Liver (tissue), 9 donors: ENCODE measurements around the gene PAIP1. TPM values are rescaled to one million over a fixed set of nuclear protein-coding genes. Genes with fewer than 3 reads are reported as not detected.

Experiments used
- DNase-seq: peaks from one replicate; pipeline ENCODE4 v3.0.0-alpha.2; 2017; ENCODE audit warnings: low spot score
- H3K27ac ChIP-seq, 2 donors: one replicate each; pipeline ENCODE4 v1.7.0; 2013; ENCODE audit warnings: inconsistent platforms in 2 of 2, low read length in 2 of 2, control low read depth in 1 of 2, low read depth in 1 of 2, mild to moderate bottlenecking in 1 of 2
- H3K27me3 ChIP-seq, 4 donors: one replicate each; pipeline versions ENCODE4 v1.6.1 to v1.7.0; 2013; ENCODE audit warnings: low read length in 3 of 4, inconsistent platforms in 1 of 4, mild to moderate bottlenecking in 1 of 4, moderate library complexity in 1 of 4; ENCODE audit not compliant: control insufficient read depth in 4 of 4, insufficient read depth in 4 of 4
- H3K36me3 ChIP-seq, 4 donors: one replicate each; pipeline versions ENCODE4 v1.6.1 to v1.7.0; 2013; ENCODE audit warnings: low read length in 3 of 4, mild to moderate bottlenecking in 3 of 4, low read depth in 1 of 4, moderate library complexity in 1 of 4; ENCODE audit not compliant: control insufficient read depth in 4 of 4, insufficient read depth in 3 of 4
- H3K4me1 ChIP-seq, 4 donors: one replicate each; pipeline versions ENCODE4 v1.6.1 to v1.7.0; 2013; ENCODE audit warnings: low read length in 3 of 4, mild to moderate bottlenecking in 3 of 4, moderate library complexity in 1 of 4; ENCODE audit not compliant: control insufficient read depth in 4 of 4, insufficient read depth in 4 of 4
- H3K4me3 ChIP-seq, 3 donors: one replicate each; pipeline versions ENCODE4 v1.6.1 to v1.7.0; 2013; ENCODE audit warnings: low read length in 3 of 3, control low read depth in 1 of 3, low read depth in 1 of 3, mild to moderate bottlenecking in 1 of 3
- H3K9ac ChIP-seq, 2 donors: one replicate each; pipeline ENCODE4 v1.7.0; 2013; ENCODE audit warnings: low read length in 2 of 2, mild to moderate bottlenecking in 2 of 2, moderate library complexity in 2 of 2, control low read depth in 1 of 2, low read depth in 1 of 2
- H3K9me3 ChIP-seq, 4 donors: one replicate each; pipeline versions ENCODE4 v1.6.1 to v1.7.0; 2013; ENCODE audit warnings: low read length in 3 of 4; ENCODE audit not compliant: control insufficient read depth in 4 of 4
- EGR1 ChIP-seq, 2 donors: IDR thresholded peaks; 2 replicates each; pipeline ENCODE4 v1.6.1; 2016 to 2018; ENCODE audit warnings: antibody characterized with exemption in 2 of 2, low read depth in 2 of 2
- FOXA2 ChIP-seq: IDR thresholded peaks from 2 replicates; pipeline ENCODE4 v1.6.1; 2016; ENCODE audit warnings: antibody characterized with exemption
- GABPA ChIP-seq, 2 donors: IDR thresholded peaks in 1 of 2; conservative IDR thresholded peaks in 1 of 2; 2 replicates each; pipeline ENCODE4 v1.6.1; 2016; ENCODE audit warnings: antibody characterized with exemption in 2 of 2, mild to moderate bottlenecking in 1 of 2, moderate library complexity in 1 of 2
- HNF4A ChIP-seq, 2 donors: conservative IDR thresholded peaks; 2 replicates each; pipeline ENCODE4 v1.6.1; 2016; ENCODE audit warnings: antibody characterized with exemption in 2 of 2, mild to moderate bottlenecking in 2 of 2
- HNF4G ChIP-seq: IDR thresholded peaks from 2 replicates; pipeline ENCODE4 v1.6.1; 2016; ENCODE audit warnings: antibody characterized with exemption
- NR2F2 ChIP-seq: IDR thresholded peaks from 2 replicates; pipeline ENCODE4 v1.6.1; 2016; ENCODE audit warnings: antibody characterized with exemption
- RAD21 ChIP-seq, 2 donors: IDR thresholded peaks; 2 replicates each; pipeline ENCODE4 v1.6.1; 2016; ENCODE audit warnings: antibody characterized with exemption in 2 of 2, mild to moderate bottlenecking in 2 of 2
- RXRA ChIP-seq, 2 donors: IDR thresholded peaks; 2 replicates each; pipeline ENCODE4 v1.6.1; 2017 to 2018; ENCODE audit warnings: antibody characterized with exemption in 2 of 2, mild to moderate bottlenecking in 1 of 2
- YY1 ChIP-seq: IDR thresholded peaks from 2 replicates; pipeline ENCODE4 v1.6.1; 2016; ENCODE audit warnings: antibody characterized with exemption, mild to moderate bottlenecking
- WGBS: extraction: QIAGEN DNeasy Blood & Tissue Kit; methylation state at CpG from one replicate; pipeline ENCODE4 v1.1.7; 2013; 5-methylcytosine and 5-hydroxymethylcytosine counted together
- polyA plus RNA-seq, 2 donors: library from polyadenylated mRNA; stranded (reverse) in 1 of 2; unstranded in 1 of 2; fragments of 200-250 nt in 1 of 2; fragments of >200 nt in 1 of 2; fragmentation: Nextera tagmentation in 1 of 2; extraction: Ambion mirVana in 1 of 2; gene quantifications; one replicate each; pipeline versions ENCODE4 v1.2.1 to v1.2.3, GENCODE V29; 2013 to 2015
- total RNA-seq, 2 donors: library from RNA; depleted of rRNA; stranded (reverse); fragments of >200 nt; gene quantifications; one replicate each; pipeline ENCODE4 v1.2.3, GENCODE V29; 2014
- TF ChIP-seq, protein P1 (sequence below): IDR thresholded peaks from 2 replicates; pipeline ENCODE4 v1.6.1; 2016; ENCODE audit warnings: antibody characterized with exemption, mild to moderate bottlenecking
- TF ChIP-seq, protein P2 (sequence below): fragments of 150-350 bp; IDR thresholded peaks from 2 replicates; pipeline ENCODE4 v1.5.1; 2017; ENCODE audit warnings: improper control_type of control experiment, low read depth, low read length; ENCODE audit not compliant: missing input control
- TF ChIP-seq, protein P3 (sequence below): IDR thresholded peaks from 2 replicates; pipeline ENCODE4 v1.6.1; 2016; ENCODE audit warnings: antibody characterized with exemption
- donor health status: healthy.
- donor health status: healthy.
- donor health status: healthy.
- donor health status: healthy.
- donor health status: healthy.

The PAIP1 gene, protein sequence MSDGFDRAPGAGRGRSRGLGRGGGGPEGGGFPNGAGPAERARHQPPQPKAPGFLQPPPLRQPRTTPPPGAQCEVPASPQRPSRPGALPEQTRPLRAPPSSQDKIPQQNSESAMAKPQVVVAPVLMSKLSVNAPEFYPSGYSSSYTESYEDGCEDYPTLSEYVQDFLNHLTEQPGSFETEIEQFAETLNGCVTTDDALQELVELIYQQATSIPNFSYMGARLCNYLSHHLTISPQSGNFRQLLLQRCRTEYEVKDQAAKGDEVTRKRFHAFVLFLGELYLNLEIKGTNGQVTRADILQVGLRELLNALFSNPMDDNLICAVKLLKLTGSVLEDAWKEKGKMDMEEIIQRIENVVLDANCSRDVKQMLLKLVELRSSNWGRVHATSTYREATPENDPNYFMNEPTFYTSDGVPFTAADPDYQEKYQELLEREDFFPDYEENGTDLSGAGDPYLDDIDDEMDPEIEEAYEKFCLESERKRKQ
- total RNA-seq (10 to 100 TPM; 40.2 to 50.8 TPM), polyA plus RNA-seq (10 to 100 TPM; 27.0 to 48.2 TPM)

DNA sequence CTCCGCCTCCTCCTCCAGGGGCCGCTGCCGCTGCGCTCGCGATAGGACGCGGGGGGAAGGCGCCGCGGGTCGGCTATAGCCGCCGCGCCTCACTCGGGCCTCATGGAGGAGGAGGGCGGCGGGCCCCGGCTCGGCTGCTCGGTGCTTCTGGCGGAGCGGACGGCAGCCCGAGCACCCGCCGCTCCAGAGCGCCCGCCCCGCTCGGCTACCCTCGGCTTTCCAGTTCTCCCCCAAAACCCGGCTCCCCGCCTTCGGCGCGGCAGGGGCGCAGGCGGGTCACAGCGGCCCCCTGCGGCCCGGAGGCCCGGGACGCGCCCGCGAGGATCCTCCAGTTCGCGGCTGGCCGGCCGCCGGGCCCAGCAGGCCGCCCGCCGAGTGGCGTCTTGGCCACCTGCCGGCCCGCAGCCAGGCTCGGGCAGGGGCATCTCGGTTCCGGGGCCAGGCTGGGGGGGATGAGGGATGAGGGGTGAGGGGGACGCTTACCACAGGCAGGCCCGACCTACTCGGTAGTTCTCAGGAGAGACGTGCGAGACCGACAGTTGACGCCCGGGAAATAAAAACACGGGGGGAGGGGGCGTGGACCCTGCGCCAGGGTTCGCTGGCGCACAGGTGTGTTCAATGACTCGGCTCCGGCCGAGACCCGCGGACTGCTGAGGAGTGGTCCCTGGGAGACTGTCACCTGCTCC lies at the start of gene PAIP1:
Gene PAIP1 (minus strand): TSS at position 221 of the 686 bp plus-strand sequence. CDS start 231 bp downstream, outside the sequence.
- WGBS = under 1% methylated on average over 79 of the region's 79 CpGs

DNA sequence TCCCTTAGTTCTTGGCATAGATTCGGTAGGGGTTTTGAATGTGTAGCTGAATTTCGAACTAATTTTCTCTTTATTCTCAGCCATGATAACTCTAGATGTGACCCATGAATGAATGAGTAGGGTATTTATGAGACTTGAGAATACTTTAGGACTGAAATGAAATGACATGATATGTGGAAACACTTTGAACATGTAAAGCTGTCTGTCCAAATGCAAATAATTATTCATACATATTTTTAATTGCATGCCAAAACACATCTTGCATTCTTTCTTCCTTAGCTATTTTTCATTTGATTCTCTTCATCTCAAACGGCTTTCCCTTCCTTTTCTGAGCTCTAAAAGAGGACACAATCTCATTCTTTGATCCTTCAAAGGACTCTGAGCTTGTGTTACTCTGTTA lies 49.5 kb upstream of the PAIP1 start:
- Histone ChIP-seq H3K27me3 (no peaks in the 10 kb centered on the region), H3K9ac (no peak overlapping the region), H3K9me3 (no peaks in the 10 kb centered on the region), H3K4me3 (no peak overlapping the region), H3K36me3 (peaks cover 0 to 15% (median 11%) of the 10 kb centered on the region in 4 donors), H3K27ac (no peak overlapping the region), H3K4me1 (peaks cover 6 to 28% (median 13%) of the 10 kb centered on the region in 4 donors)
- TF ChIP-seq EGR1 (IDR thresholded peaks at IDR 0.05; ENCODE audit: low read depth in 2 of 2) = no peak
- no peak for TF ChIP-seq HNF4A (conservative IDR thresholded peaks at IDR 0.05)
- no peak for TF ChIP-seq HNF4G
- TF ChIP-seq, protein P1, sequence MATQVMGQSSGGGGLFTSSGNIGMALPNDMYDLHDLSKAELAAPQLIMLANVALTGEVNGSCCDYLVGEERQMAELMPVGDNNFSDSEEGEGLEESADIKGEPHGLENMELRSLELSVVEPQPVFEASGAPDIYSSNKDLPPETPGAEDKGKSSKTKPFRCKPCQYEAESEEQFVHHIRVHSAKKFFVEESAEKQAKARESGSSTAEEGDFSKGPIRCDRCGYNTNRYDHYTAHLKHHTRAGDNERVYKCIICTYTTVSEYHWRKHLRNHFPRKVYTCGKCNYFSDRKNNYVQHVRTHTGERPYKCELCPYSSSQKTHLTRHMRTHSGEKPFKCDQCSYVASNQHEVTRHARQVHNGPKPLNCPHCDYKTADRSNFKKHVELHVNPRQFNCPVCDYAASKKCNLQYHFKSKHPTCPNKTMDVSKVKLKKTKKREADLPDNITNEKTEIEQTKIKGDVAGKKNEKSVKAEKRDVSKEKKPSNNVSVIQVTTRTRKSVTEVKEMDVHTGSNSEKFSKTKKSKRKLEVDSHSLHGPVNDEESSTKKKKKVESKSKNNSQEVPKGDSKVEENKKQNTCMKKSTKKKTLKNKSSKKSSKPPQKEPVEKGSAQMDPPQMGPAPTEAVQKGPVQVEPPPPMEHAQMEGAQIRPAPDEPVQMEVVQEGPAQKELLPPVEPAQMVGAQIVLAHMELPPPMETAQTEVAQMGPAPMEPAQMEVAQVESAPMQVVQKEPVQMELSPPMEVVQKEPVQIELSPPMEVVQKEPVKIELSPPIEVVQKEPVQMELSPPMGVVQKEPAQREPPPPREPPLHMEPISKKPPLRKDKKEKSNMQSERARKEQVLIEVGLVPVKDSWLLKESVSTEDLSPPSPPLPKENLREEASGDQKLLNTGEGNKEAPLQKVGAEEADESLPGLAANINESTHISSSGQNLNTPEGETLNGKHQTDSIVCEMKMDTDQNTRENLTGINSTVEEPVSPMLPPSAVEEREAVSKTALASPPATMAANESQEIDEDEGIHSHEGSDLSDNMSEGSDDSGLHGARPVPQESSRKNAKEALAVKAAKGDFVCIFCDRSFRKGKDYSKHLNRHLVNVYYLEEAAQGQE = no peak
- TF ChIP-seq FOXA2 = no peak
- TF ChIP-seq YY1 = no peak
- no peak for TF ChIP-seq RAD21 (IDR thresholded peaks at IDR 0.05)
- no peak for TF ChIP-seq GABPA (IDR thresholded peaks at IDR 0.05 in 1 of 2, conservative IDR thresholded peaks at IDR 0.05 in 1 of 2)
- no peak for TF ChIP-seq RXRA (IDR thresholded peaks at IDR 0.05)
- WGBS = 94% methylated on average over 3 of the region's 3 CpGs
- DNase-seq = no peak

More for the DNA sequence above, at the start of gene PAIP1:
- TF ChIP-seq RAD21 (IDR thresholded peaks at IDR 0.05) = peak in 1 of 2 donors; percentile 7
- TF ChIP-seq, protein P2, sequence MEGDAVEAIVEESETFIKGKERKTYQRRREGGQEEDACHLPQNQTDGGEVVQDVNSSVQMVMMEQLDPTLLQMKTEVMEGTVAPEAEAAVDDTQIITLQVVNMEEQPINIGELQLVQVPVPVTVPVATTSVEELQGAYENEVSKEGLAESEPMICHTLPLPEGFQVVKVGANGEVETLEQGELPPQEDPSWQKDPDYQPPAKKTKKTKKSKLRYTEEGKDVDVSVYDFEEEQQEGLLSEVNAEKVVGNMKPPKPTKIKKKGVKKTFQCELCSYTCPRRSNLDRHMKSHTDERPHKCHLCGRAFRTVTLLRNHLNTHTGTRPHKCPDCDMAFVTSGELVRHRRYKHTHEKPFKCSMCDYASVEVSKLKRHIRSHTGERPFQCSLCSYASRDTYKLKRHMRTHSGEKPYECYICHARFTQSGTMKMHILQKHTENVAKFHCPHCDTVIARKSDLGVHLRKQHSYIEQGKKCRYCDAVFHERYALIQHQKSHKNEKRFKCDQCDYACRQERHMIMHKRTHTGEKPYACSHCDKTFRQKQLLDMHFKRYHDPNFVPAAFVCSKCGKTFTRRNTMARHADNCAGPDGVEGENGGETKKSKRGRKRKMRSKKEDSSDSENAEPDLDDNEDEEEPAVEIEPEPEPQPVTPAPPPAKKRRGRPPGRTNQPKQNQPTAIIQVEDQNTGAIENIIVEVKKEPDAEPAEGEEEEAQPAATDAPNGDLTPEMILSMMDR = peak; percentile 62
- TF ChIP-seq, protein P3, sequence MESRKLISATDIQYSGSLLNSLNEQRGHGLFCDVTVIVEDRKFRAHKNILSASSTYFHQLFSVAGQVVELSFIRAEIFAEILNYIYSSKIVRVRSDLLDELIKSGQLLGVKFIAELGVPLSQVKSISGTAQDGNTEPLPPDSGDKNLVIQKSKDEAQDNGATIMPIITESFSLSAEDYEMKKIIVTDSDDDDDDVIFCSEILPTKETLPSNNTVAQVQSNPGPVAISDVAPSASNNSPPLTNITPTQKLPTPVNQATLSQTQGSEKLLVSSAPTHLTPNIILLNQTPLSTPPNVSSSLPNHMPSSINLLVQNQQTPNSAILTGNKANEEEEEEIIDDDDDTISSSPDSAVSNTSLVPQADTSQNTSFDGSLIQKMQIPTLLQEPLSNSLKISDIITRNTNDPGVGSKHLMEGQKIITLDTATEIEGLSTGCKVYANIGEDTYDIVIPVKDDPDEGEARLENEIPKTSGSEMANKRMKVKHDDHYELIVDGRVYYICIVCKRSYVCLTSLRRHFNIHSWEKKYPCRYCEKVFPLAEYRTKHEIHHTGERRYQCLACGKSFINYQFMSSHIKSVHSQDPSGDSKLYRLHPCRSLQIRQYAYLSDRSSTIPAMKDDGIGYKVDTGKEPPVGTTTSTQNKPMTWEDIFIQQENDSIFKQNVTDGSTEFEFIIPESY = peak; percentile 41
- TF ChIP-seq NR2F2 = no peak
- peak; percentile 87 for DNase-seq
- H3K27ac ChIP-seq = peak within 1 kb of the TSS; percentile 95 to 97
- H3K27me3 ChIP-seq = no peaks in the 10 kb centered on the region
- peak within 1 kb of the TSS; percentile 83 to 97 (median 90) for H3K4me3 ChIP-seq
- peaks cover 5 to 19% (median 15%) of the 10 kb centered on the region in 4 donors for H3K4me1 ChIP-seq
- no peaks in the 10 kb centered on the region for H3K9me3 ChIP-seq
- H3K9ac ChIP-seq = peak within 1 kb of the TSS; percentile 48 to 82
- peaks cover 0 to 4% (median 2%) of the 10 kb centered on the region in 4 donors for H3K36me3 ChIP-seq
